Transverse colon (tissue), 4 donors: ENCODE measurements around the gene ZNF14. TPM values are rescaled to one million over a fixed set of nuclear protein-coding genes. Genes with fewer than 3 reads are reported as not detected.

Source experiments
- DNase-seq: peaks from one replicate; pipeline ENCODE4 v3.0.0-alpha.2; 2019
- H3K27ac ChIP-seq, 4 donors: fragments of 200-600 bp; sonication (generic); 2 replicates each; pipeline ENCODE4 v1.5.1; 2016 to 2018; ENCODE audit warnings: inconsistent platforms in 4 of 4
- H3K27me3 ChIP-seq: fragments of 200-600 bp; sonication (generic); 2 replicates; pipeline ENCODE4 v1.5.1; 2017; ENCODE audit warnings: inconsistent platforms
- H3K36me3 ChIP-seq, 4 donors: fragments of 200-600 bp; sonication (generic); 2 replicates each; pipeline ENCODE4 v1.5.1; 2017 to 2019; ENCODE audit warnings: inconsistent platforms in 4 of 4
- H3K4me1 ChIP-seq, 4 donors: fragments of 200-600 bp; sonication (generic); 2 replicates each; pipeline ENCODE4 v1.5.1; 2017 to 2020; ENCODE audit warnings: inconsistent platforms in 4 of 4
- H3K4me3 ChIP-seq, 4 donors: fragments of 200-600 bp; sonication (generic); 1 replicate in 1 of 4; 2 replicates in 3 of 4; pipeline versions ENCODE4 v1.5.1 to v1.6.1; 2017 to 2019; ENCODE audit warnings: inconsistent platforms in 4 of 4
- H3K9me3 ChIP-seq, 2 donors: fragments of 200-600 bp; sonication (generic); 2 replicates each; pipeline ENCODE4 v1.5.1; 2017 to 2019; ENCODE audit warnings: inconsistent platforms in 2 of 2
- EP300 ChIP-seq: sonication (generic); formaldehyde crosslinking; IDR thresholded peaks from one replicate; pipeline ENCODE4 v1.6.1; 2017; ENCODE audit warnings: antibody characterized with exemption, low read depth
- POLR2A ChIP-seq: fragments of 450-650 bp; IDR thresholded peaks from one replicate; pipeline ENCODE4 v1.6.1; 2016; ENCODE audit warnings: antibody characterized with exemption, mild to moderate bottlenecking, moderate library complexity
- POLR2AphosphoS5 ChIP-seq, 3 donors: sonication (generic); formaldehyde crosslinking; IDR thresholded peaks; one replicate each; pipeline ENCODE4 v1.6.1; 2016; ENCODE audit warnings: antibody characterized with exemption in 3 of 3
- WGBS, 2 donors: methylation state at CpG; one replicate each; pipeline ENCODE4 v1.1.5; 2018; ENCODE audit warnings: low coverage in 1 of 2; 5-methylcytosine and 5-hydroxymethylcytosine counted together
- in situ Hi-C, 4 donors: fragments of 200-750 bp; cut with MboI; loops; one replicate each; pipeline versions ENCODE4 v1.15.0 to v1.15.1; 2017; ENCODE audit warnings: low sequenced_read_pairs in 3 of 4, low pct_ligation_motif_present in 1 of 4, low pct_unique_long_range_greater_than_20kb in 1 of 4
- intact Hi-C: fragments of 100-400 bp; cut with DNase I; formaldehyde crosslinking; loops from one replicate; pipeline ENCODE4 v1.15.1; 2023; ENCODE audit warnings: low total_unique reads
- total RNA-seq, 4 donors: library from RNA; depleted of rRNA; stranded (reverse); fragments of >200 nt; gene quantifications; one replicate each; pipeline ENCODE4 v1.1.0, GENCODE V29; 2016
- TF ChIP-seq, protein P1 (sequence below), 5 experiments: fragments of 200-600 bp in 3 of 5; fragments of 450-650 bp in 2 of 5; sonication (generic) in 3 of 5; IDR thresholded peaks; 1 replicate in 2 of 5; 2 replicates in 3 of 5; pipeline ENCODE4 v1.5.1; 2016 to 2017; ENCODE audit warnings: antibody characterized with exemption in 5 of 5, inconsistent platforms in 3 of 5, mild to moderate bottlenecking in 2 of 5, moderate library complexity in 1 of 5

Gene ZNF14
- total RNA-seq, 4 donors from 2014 or later = 0.37 to 10.0 (median 4.6) TPM

GRCh38 chr19:19663256-19664120, 69.4 kb downstream of the ZNF14 start, which contains the start of gene ATP13A1:
ATP13A1 (minus strand) TSS chr19:19663676; CDS start chr19:19663666, 10 bp downstream.
- intact Hi-C loops = no loop called here
- H3K27ac ChIP-seq = peak within 1 kb of the TSS; percentile 86 to 98 (median 90)
- in situ Hi-C loops = no loop called here
- H3K4me1 ChIP-seq = peaks cover 7 to 24% (median 14%) of the 10 kb centered on the region in 4 donors
- H3K9me3 ChIP-seq = no peaks in the 10 kb centered on the region
- DNase-seq = peak; percentile 96
- 0% methylated on average over 5 to 44 of the region's 85 CpGs for WGBS, 2 donors
- H3K4me3 ChIP-seq = peak within 1 kb of the TSS; percentile 65 to 94 (median 80)
- TF ChIP-seq EP300 (peak; percentile 59), POLR2AphosphoS5 (IDR thresholded peaks at IDR 0.05) (peak; percentile 33 to 79 (median 76)), POLR2A (peak; percentile 69)
- TF ChIP-seq, protein P1, sequence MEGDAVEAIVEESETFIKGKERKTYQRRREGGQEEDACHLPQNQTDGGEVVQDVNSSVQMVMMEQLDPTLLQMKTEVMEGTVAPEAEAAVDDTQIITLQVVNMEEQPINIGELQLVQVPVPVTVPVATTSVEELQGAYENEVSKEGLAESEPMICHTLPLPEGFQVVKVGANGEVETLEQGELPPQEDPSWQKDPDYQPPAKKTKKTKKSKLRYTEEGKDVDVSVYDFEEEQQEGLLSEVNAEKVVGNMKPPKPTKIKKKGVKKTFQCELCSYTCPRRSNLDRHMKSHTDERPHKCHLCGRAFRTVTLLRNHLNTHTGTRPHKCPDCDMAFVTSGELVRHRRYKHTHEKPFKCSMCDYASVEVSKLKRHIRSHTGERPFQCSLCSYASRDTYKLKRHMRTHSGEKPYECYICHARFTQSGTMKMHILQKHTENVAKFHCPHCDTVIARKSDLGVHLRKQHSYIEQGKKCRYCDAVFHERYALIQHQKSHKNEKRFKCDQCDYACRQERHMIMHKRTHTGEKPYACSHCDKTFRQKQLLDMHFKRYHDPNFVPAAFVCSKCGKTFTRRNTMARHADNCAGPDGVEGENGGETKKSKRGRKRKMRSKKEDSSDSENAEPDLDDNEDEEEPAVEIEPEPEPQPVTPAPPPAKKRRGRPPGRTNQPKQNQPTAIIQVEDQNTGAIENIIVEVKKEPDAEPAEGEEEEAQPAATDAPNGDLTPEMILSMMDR (IDR thresholded peaks at IDR 0.05) = peak in 1 of 5 experiments; percentile 13
- H3K36me3 ChIP-seq = peaks cover 0 to 11% (median 5%) of the 10 kb centered on the region in 4 donors
- H3K27me3 ChIP-seq = no peaks in the 10 kb centered on the region

- in situ Hi-C loops = no loop called here
- H3K4me1 ChIP-seq = peaks cover 7 to 24% (median 12%) of the 10 kb centered on the region in 4 donors
Observed at GRCh38 chr19:19662871-19663255, 70.0 kb downstream of the ZNF14 start.

GRCh38 chr19:19662344-19662743, 70.6 kb downstream of the ZNF14 start:
- no peaks in the 10 kb centered on the region for H3K27me3 ChIP-seq
- peak overlapping the region in 2 of 4 donors; percentile 70 to 94 for H3K4me3 ChIP-seq
- H3K27ac ChIP-seq = peak overlapping the region; percentile 86 to 98 (median 90)
- peaks cover 0 to 19% (median 9%) of the 10 kb centered on the region in 4 donors for H3K36me3 ChIP-seq
- H3K9me3 ChIP-seq = no peaks in the 10 kb centered on the region
- H3K4me1 ChIP-seq = peaks cover 7 to 24% (median 12%) of the 10 kb centered on the region in 4 donors
- intact Hi-C loops = no loop called here
- TF ChIP-seq POLR2A (no peak), EP300 (no peak), POLR2AphosphoS5 (IDR thresholded peaks at IDR 0.05) (no peak)
- TF ChIP-seq, protein P1 (IDR thresholded peaks at IDR 0.05) = no peak
- in situ Hi-C loops = no loop called here
- WGBS, 2 donors = 72 to 77% methylated on average over 2 to 8 of the region's 8 CpGs
- no peak for DNase-seq

More at GRCh38 chr19:19662871-19663255, 70.0 kb downstream of the ZNF14 start:
- Histone ChIP-seq H3K27ac (peak overlapping the region; percentile 86 to 98 (median 90)), H3K36me3 (peaks cover 0 to 15% (median 7%) of the 10 kb centered on the region in 4 donors), H3K9me3 (no peaks in the 10 kb centered on the region), H3K4me3 (peak overlapping the region; percentile 34 to 94 (median 80)), H3K27me3 (no peaks in the 10 kb centered on the region)
- no peak for TF ChIP-seq POLR2AphosphoS5 (IDR thresholded peaks at IDR 0.05)
- TF ChIP-seq, protein P1 (IDR thresholded peaks at IDR 0.05) = no peak
- no peak for TF ChIP-seq POLR2A
- TF ChIP-seq EP300 = no peak
- WGBS, 2 donors = 4 to 8% methylated on average over 2 to 7 of the region's 17 CpGs
- DNase-seq = no peak
- intact Hi-C loops = no loop called here

DNA sequence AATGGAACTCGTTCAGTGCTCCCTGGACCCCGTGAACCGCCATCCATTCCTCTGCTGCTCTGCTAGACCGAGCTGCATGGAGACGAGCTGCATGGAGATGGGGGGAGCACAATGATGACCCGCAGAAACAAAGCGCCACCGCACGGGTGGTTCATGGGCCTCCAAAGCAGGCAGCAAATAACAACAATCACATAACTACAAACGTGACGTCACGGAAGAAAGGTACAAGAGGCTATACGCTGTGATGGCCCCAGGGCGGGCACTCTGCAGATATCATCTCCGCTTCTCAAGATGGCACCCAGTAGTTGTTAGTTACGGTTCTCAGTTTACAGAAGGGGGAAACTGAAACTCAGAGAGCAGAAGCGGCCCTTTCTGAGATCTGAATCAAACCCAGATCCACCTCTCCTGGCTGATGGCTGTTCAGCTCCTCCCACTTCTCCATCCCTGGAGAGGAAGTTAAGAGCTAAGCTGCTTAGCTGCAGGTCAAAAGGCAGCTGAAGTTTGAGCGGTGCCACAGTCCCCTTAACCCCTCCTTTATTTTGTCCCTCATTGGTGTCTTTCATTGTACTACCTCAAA, 71.1 kb downstream of the ZNF14 start:
- TF ChIP-seq POLR2AphosphoS5 (IDR thresholded peaks at IDR 0.05) (no peak), POLR2A (no peak), EP300 (no peak)
- TF ChIP-seq, protein P1 (IDR thresholded peaks at IDR 0.05) = no peak
- WGBS, 2 donors = 66 to 69% methylated on average over 11 to 18 of the region's 18 CpGs
- peak; percentile 45 for DNase-seq
- Histone ChIP-seq H3K36me3 (peaks cover 0 to 25% (median 12%) of the 10 kb centered on the region in 4 donors), H3K9me3 (no peaks in the 10 kb centered on the region), H3K27me3 (no peaks in the 10 kb centered on the region), H3K4me3 (peak overlapping the region in 1 of 4 donors; percentile 70), H3K27ac (peak overlapping the region; percentile 86 to 98 (median 90)), H3K4me1 (peaks cover 7 to 24% (median 12%) of the 10 kb centered on the region in 4 donors)
- intact Hi-C loops (no loop called here), in situ Hi-C loops (no loop called here)
